Thyroid gland (tissue), 4 donors: Measurements from ENCODE around the gene CDC25B.

Source experiments
- POLR2A ChIP-seq, 2 donors: fragments of 450-650 bp; IDR thresholded peaks; one replicate each; pipeline ENCODE4 v1.6.1; 2017; ENCODE audit warnings: antibody characterized with exemption in 2 of 2, mild to moderate bottlenecking in 2 of 2, moderate library complexity in 1 of 2
- TF ChIP-seq, protein P1 (sequence below), 6 experiments: fragments of 200-600 bp in 3 of 6; fragments of 450-650 bp in 3 of 6; sonication (generic) in 3 of 6; IDR thresholded peaks; one replicate each; pipeline ENCODE4 v1.5.1; 2016 to 2019; ENCODE audit warnings: antibody characterized with exemption in 6 of 6, mild to moderate bottlenecking in 2 of 6, inconsistent platforms in 1 of 6, moderate library complexity in 1 of 6

DNA sequence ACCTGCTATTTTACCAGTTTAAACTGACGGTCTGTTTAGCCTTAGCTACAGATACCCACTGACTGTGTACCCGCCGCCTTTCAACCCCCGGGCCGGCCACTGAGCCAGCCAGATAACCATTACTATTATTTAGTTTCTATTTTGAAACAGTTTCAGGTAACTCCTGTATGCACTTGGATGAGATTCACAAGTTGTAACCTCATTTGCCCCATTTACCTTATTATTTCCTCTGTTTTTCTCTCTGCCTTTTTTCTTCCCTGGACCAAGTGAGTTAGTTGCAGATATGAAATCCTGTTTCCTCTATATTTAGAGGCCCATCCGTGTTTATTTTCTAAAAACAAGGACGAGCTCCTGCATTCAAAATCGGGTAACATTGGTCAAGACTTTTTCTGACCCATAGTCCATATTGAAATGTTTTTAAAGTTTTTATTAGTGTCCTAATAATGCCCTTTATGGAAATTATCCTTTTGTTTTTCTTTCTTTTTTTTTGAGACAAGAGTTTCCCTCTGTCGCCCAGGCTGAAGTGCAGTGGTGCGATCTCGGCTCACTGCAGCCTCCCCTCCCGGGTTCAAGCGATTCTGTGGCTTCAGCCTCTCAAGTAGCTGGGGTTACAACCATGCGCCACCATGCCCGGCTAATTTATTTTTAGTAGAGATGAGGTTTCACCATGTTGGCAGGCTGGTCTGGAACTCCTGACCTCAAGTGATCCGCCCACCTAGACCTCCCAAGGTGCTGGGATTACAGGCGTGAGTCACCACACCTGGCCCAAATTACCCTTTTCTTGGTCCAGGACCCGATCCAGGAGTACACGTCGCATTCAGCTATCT is 25.0 kb downstream of the CDC25B start:
- TF ChIP-seq, protein P1, sequence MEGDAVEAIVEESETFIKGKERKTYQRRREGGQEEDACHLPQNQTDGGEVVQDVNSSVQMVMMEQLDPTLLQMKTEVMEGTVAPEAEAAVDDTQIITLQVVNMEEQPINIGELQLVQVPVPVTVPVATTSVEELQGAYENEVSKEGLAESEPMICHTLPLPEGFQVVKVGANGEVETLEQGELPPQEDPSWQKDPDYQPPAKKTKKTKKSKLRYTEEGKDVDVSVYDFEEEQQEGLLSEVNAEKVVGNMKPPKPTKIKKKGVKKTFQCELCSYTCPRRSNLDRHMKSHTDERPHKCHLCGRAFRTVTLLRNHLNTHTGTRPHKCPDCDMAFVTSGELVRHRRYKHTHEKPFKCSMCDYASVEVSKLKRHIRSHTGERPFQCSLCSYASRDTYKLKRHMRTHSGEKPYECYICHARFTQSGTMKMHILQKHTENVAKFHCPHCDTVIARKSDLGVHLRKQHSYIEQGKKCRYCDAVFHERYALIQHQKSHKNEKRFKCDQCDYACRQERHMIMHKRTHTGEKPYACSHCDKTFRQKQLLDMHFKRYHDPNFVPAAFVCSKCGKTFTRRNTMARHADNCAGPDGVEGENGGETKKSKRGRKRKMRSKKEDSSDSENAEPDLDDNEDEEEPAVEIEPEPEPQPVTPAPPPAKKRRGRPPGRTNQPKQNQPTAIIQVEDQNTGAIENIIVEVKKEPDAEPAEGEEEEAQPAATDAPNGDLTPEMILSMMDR (IDR thresholded peaks at IDR 0.05), result no peak
- no peak for TF ChIP-seq POLR2A (IDR thresholded peaks at IDR 0.05)
